HFFc6 (cell line): Measurements from ENCODE around the gene GNB1L. TPM values are rescaled to one million over a fixed set of nuclear protein-coding genes. Genes with fewer than 3 reads are reported as not detected.

Source experiments
- DNase-seq: peaks from one replicate; pipeline ENCODE4 v3.0.0-alpha.2; 2018
- H3K27ac Mint-ChIP-seq: 2 replicates; pipeline ENCODE4 v1.8.0; 2020; ENCODE audit warnings: mild to moderate bottlenecking, mixed read lengths
- H3K27me3 Mint-ChIP-seq: 2 replicates; pipeline ENCODE4 v1.8.0; 2021; ENCODE audit warnings: mild to moderate bottlenecking, moderate library complexity, mixed read lengths; ENCODE audit not compliant: insufficient read depth
- H3K36me3 Mint-ChIP-seq: 2 replicates; pipeline ENCODE4 v1.8.0; 2021; ENCODE audit warnings: low read depth, mixed read lengths
- H3K4me1 Mint-ChIP-seq: 2 replicates; pipeline ENCODE4 v1.8.0; 2020; ENCODE audit warnings: low read depth, mixed read lengths
- H3K4me3 Mint-ChIP-seq: 2 replicates; pipeline ENCODE4 v1.8.0; 2020; ENCODE audit warnings: mild to moderate bottlenecking, moderate library complexity, mixed read lengths
- H3K9me3 Mint-ChIP-seq: 2 replicates; pipeline ENCODE4 v1.8.0; 2020; ENCODE audit warnings: mild to moderate bottlenecking, mixed read lengths
- CTCF ChIP-seq: fragments of 200-600 bp; sonication (generic); IDR thresholded peaks from 2 replicates; pipeline ENCODE4 v1.5.0; 2021; ENCODE audit warnings: antibody characterized with exemption, mild to moderate bottlenecking
- total RNA-seq, 6 experiments: library from RNA; stranded (reverse); fragmentation: NEBNext Ultra II Directional; extraction: Animal tissue kit (Norgen Biotek cat#: 25700); gene quantifications; 2 replicates in 1 of 6; 3 replicates in 5 of 6; pipeline ENCODE4 v1.2.3, GENCODE V29; 2021

GNB1L gene
- total RNA-seq, 6 experiments from 2014 or later, result 6.6 to 9.6 (median 7.6) TPM

- Mint-ChIP-seq H3K4me3 (peak overlapping the region; percentile 24; the same call in 1 of the 2 replicates), H3K27me3 (peaks cover 2% of the 10 kb centered on the region; the same call in 1 of the 2 replicates), H3K9me3 (no peaks in the 10 kb centered on the region; the same call in 1 of the 2 replicates), H3K36me3 (peaks cover 12% of the 10 kb centered on the region), H3K4me1 (peaks cover 50% of the 10 kb centered on the region), H3K27ac (peak overlapping the region; percentile 100)
- TF ChIP-seq CTCF, result no peak
- DNase-seq, result no peak
Observed at GRCh38 chr22:19879643-19879991, 24.9 kb upstream of the GNB1L start.

GRCh38 chr22:19879246-19879570 is 24.5 kb upstream of the GNB1L start:
- peaks cover 50% of the 10 kb centered on the region for H3K4me1 Mint-ChIP-seq
- H3K36me3 Mint-ChIP-seq, result peaks cover 12% of the 10 kb centered on the region
- peaks cover 2% of the 10 kb centered on the region; the same call in 1 of the 2 replicates for H3K27me3 Mint-ChIP-seq
- peak overlapping the region; percentile 78 for H3K4me3 Mint-ChIP-seq
- peak overlapping the region; percentile 100 for H3K27ac Mint-ChIP-seq
- H3K9me3 Mint-ChIP-seq, result no peaks in the 10 kb centered on the region; the same call in 1 of the 2 replicates
- DNase-seq, result no peak
- TF ChIP-seq CTCF, result no peak

GRCh38 chr22:19878461-19879245 is 24.0 kb upstream of the GNB1L start:
- Mint-ChIP-seq H3K27me3 (peaks cover 2% of the 10 kb centered on the region; the same call in 1 of the 2 replicates), H3K36me3 (peaks cover 12% of the 10 kb centered on the region), H3K27ac (peak overlapping the region; percentile 100), H3K9me3 (no peaks in the 10 kb centered on the region; the same call in 1 of the 2 replicates), H3K4me3 (peak overlapping the region; percentile 78), H3K4me1 (peaks cover 50% of the 10 kb centered on the region)
- DNase-seq, result peak; percentile 75
- no peak for TF ChIP-seq CTCF

- H3K4me3 Mint-ChIP-seq, result peak overlapping the region; percentile 22; the same call in 1 of the 2 replicates
- H3K4me1 Mint-ChIP-seq, result peaks cover 50% of the 10 kb centered on the region
- H3K36me3 Mint-ChIP-seq, result peaks cover 12% of the 10 kb centered on the region
- H3K9me3 Mint-ChIP-seq, result no peaks in the 10 kb centered on the region; the same call in 1 of the 2 replicates
- peak; percentile 58 for DNase-seq
- peaks cover 2% of the 10 kb centered on the region; the same call in 1 of the 2 replicates for H3K27me3 Mint-ChIP-seq
- no peak for TF ChIP-seq CTCF
- peak overlapping the region; percentile 100 for H3K27ac Mint-ChIP-seq
Observed at GRCh38 chr22:19877626-19878339, 23.1 kb upstream of the GNB1L start.

GRCh38 chr22:19876941-19877625 is 22.4 kb upstream of the GNB1L start:
- TF ChIP-seq CTCF, result no peak
- Mint-ChIP-seq H3K4me3 (no peak overlapping the region), H3K27ac (no peak overlapping the region), H3K36me3 (peaks cover 12% of the 10 kb centered on the region), H3K27me3 (peaks cover 2% of the 10 kb centered on the region; the same call in 1 of the 2 replicates), H3K4me1 (peaks cover 44% of the 10 kb centered on the region), H3K9me3 (no peaks in the 10 kb centered on the region; the same call in 1 of the 2 replicates)
- DNase-seq, result no peak
